GM21723 (cell line): ENCODE results near the gene FAM53B.
A peak's percentile ranks its signal among the peaks of the same experiment; 100 is the strongest.

Experiments used
- ATAC-seq: cut with Tn5 transposase; IDR thresholded peaks from one replicate; pipeline ENCODE4 v1.9.1; 2021; ENCODE audit warnings: mild to moderate bottlenecking, moderate library complexity; ENCODE audit not compliant: unreplicated experiment

The FAM53B gene

GRCh38 chr10:124742413-124743190 lies 1.6 kb downstream of the FAM53B start:
- no peak for ATAC-seq

GRCh38 chr10:124741922-124742412 lies 2.2 kb downstream of the FAM53B start:
- ATAC-seq = no peak

- peak; percentile 50 for ATAC-seq
These were observed 2.8 kb downstream of the FAM53B start for GRCh38 chr10:124741281-124741921.

GRCh38 chr10:124740369-124741280 lies 3.6 kb downstream of the FAM53B start:
- ATAC-seq = peak; percentile 12

GRCh38 chr10:124739986-124740368 lies 4.2 kb downstream of the FAM53B start:
- no peak for ATAC-seq

- no peak for ATAC-seq
These were observed 4.9 kb downstream of the FAM53B start for GRCh38 chr10:124739119-124739921.

GRCh38 chr10:124738441-124738840 lies 5.7 kb downstream of the FAM53B start:
- ATAC-seq = no peak

GRCh38 chr10:124737708-124738107 lies 6.5 kb downstream of the FAM53B start:
- ATAC-seq = no peak

- ATAC-seq = no peak
These were observed 7.0 kb downstream of the FAM53B start for GRCh38 chr10:124737221-124737620.

- no peak for ATAC-seq
These were observed 7.6 kb downstream of the FAM53B start for GRCh38 chr10:124736491-124737136.

- no peak for ATAC-seq
These were observed 8.5 kb downstream of the FAM53B start for GRCh38 chr10:124735491-124736286.

GRCh38 chr10:124734311-124735166 lies 9.6 kb downstream of the FAM53B start:
- no peak for ATAC-seq

GRCh38 chr10:124733571-124734245 lies 10.5 kb downstream of the FAM53B start:
- no peak for ATAC-seq

- ATAC-seq = peak; percentile 62
These were observed 11.1 kb downstream of the FAM53B start for GRCh38 chr10:124732931-124733570.

- ATAC-seq = no peak
These were observed 12.6 kb downstream of the FAM53B start for GRCh38 chr10:124731551-124731950.

- ATAC-seq = no peak
These were observed 13.4 kb downstream of the FAM53B start for GRCh38 chr10:124730790-124731189.
